GM10248 (cell line): ENCODE measurements around the gene CUX1.

ENCODE experiments used
- CTCF ChIA-PET: fragments of 300-600 bp; sonication (Branson Sonifier 250); formaldehyde crosslinking; extraction: SDS; loops from one replicate; lab custom pipeline; 2021; ENCODE audit warnings: antibody characterized with exemption; lab: Yijun Ruan, JAX
- POLR2A ChIA-PET: fragments of 350-650 bp; sonication (Branson Sonifier 250); formaldehyde crosslinking; extraction: SDS; loops from one replicate; lab custom pipeline; 2020; ENCODE audit warnings: antibody characterized with exemption; lab: Yijun Ruan, JAX
- DNase-seq: peaks from one replicate; pipeline ENCODE4 v3.0.0; 2012; ENCODE audit errors: extremely low spot score
- TF ChIP-seq, protein P1 (sequence below): IDR thresholded peaks from 2 replicates; pipeline ENCODE4 v1.5.1; 2012; ENCODE audit warnings: mild to moderate bottlenecking, low read depth; ENCODE audit errors: extremely low read depth, missing control alignments, control extremely low read depth

The CUX1 gene

DNA sequence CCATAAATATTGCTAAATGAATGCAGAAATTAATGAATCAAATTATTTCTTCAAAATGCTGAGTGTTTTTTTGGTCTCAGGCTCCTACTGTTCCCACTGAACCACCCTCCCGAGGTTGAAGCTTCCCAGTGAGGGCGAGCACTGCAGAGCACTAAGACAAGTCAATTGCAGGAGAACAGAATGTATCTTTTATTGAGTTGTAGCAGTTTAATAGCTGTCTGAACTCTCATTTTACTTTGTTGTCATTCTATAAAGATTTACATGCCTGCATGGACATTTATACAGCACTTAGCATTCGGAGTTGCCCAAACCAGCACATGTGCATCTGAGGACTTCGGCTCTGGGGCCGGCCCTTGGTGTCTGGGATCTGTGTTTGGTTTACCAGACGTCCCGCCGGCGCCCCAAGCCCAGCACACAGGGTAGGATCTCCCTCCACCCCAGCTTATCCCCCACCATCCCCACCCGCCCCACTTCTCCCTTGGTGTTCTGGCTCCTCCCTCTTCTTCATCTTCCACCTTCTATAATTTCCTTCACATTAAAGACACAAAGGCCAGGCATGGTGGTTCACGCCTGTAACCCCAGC is 258.2 kb downstream of the CUX1 start:
- DNase-seq = no peak
- ChIA-PET CTCF (interaction anchor here (0.9 kb wide), 1 partner anchor 105 kb away, joined by 3 read pairs; no protein-coding TSS in a partner anchor), POLR2A (no interaction called here)
- TF ChIP-seq, protein P1, sequence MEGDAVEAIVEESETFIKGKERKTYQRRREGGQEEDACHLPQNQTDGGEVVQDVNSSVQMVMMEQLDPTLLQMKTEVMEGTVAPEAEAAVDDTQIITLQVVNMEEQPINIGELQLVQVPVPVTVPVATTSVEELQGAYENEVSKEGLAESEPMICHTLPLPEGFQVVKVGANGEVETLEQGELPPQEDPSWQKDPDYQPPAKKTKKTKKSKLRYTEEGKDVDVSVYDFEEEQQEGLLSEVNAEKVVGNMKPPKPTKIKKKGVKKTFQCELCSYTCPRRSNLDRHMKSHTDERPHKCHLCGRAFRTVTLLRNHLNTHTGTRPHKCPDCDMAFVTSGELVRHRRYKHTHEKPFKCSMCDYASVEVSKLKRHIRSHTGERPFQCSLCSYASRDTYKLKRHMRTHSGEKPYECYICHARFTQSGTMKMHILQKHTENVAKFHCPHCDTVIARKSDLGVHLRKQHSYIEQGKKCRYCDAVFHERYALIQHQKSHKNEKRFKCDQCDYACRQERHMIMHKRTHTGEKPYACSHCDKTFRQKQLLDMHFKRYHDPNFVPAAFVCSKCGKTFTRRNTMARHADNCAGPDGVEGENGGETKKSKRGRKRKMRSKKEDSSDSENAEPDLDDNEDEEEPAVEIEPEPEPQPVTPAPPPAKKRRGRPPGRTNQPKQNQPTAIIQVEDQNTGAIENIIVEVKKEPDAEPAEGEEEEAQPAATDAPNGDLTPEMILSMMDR = no peak

DNA sequence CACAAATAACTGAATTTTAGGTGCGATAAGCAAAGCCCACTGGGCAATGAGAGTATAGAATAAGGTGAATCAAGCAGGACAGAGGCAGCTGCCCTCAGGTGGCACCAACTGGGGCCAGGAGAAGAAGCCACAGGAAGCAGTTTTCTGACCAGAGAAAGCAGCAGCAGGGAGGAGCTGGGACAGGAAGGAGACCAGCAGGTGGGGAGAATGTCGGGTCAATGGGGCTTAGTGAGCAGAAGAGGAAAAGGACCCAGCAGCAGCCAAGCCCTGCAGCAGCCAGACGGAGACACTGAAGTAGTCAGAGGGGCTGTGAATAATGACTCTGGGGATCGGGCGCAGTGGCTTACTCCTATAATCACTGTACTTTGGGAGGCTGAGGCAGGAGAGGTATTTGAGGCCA is 259.7 kb downstream of the CUX1 start:
- POLR2A ChIA-PET = no interaction called here
- no peak for DNase-seq
- CTCF ChIA-PET = no interaction called here
- TF ChIP-seq, protein P1 = no peak

DNA sequence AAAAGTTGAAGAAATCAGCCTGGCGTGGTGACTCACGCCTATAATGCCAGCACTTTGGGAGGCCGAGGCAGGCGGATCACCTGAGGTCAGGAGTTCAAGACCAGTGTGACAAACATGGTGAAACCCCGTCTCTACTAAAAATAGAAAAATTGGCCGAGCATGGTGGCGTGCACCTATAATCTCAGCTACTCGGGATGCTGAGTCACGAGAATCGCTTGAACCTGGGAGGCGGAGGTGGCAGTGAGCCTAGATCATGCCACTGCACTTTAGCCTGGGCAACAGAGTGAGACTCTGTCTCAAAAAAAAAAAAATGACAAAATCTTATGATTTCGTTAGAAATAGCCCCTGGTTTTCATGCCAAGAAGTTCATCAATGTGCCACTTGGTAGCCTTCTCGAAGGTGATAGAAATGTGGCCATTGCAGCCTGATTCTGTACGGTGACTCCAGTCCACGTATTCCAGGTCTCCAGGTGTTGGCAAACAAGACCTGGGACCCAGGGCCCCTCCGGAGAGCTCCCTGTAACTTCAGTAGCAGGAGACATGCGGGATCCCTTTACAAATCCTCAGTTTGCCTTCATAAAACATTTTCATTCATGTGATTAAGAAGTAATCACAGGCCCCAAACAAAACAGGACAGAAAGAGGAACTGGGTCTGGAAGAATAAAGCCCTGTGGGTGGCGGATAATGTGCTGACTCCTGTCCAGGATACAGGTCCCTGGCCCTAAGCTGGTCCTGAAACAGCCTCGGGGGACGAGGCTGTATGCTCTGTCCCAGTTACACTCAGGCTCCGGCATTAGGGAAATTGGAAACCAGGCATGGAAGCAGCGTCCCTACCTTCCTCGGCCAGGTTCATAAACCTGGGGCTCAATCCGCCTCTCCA is 262.0 kb downstream of the CUX1 start:
- no peak for DNase-seq
- ChIA-PET POLR2A (no interaction called here), CTCF (no interaction called here)
- TF ChIP-seq, protein P1 = no peak

DNA sequence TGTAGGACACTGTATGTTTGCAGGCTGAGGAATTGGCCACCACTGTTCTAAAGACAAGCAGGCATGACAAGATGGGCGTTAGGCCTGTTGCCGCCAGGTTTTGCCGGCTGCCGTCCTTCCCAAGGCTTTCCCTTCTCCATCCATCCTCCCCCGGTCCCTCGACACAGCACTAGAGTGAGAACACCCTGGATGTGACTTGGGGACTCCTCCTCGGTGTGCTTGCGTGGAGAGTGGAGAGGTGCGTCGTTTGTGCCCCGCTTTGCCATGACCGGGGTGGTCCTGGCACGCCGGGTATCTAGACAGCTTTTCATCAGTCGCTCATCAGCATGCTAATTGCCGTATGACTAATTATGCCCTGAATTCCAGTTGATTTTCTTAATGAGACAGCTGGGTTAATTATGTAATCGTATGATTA is 262.6 kb downstream of the CUX1 start:
- ChIA-PET POLR2A (no interaction called here), CTCF (no interaction called here)
- no peak for DNase-seq
- TF ChIP-seq, protein P1 = no peak

DNA sequence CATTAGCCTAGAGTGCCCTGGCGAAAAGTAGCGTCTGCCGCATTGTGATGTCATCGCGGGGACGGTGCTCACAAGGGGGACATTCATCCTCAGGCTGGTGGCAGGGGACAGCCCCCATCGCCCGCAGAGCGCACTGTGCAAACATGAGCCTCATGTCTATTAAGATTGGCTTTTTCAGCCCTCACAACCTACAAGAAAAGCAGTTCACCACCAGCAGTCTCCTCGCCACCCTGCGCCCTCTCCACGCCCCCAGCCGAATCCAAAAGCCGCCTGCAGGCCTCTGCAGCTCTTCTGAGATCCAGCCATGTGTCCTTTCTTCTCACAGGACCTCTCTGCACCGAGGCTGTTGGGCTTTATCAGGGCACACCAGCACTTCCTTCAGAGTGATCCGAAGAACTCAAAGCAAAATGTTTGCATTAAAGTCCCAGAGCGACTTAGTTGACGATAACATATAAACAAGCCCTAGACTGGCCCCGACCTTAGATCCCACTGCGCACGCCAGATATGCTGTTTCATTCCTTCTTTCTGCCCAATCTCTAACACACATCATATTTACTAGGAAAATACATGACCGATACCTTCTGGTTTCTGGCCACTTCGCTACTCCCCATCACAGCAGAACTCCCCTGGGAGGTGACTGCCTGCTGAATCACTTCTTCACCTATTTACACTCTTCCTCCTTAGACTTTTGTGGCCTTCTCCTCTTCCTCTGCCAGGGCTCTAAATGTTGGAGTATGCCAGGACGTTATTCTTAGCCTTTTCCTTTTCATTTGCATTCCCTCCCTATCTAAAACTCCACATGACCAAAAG is 263.2 kb downstream of the CUX1 start:
- TF ChIP-seq, protein P1 = no peak
- ChIA-PET CTCF (no interaction called here), POLR2A (no interaction called here)
- DNase-seq = no peak

DNA sequence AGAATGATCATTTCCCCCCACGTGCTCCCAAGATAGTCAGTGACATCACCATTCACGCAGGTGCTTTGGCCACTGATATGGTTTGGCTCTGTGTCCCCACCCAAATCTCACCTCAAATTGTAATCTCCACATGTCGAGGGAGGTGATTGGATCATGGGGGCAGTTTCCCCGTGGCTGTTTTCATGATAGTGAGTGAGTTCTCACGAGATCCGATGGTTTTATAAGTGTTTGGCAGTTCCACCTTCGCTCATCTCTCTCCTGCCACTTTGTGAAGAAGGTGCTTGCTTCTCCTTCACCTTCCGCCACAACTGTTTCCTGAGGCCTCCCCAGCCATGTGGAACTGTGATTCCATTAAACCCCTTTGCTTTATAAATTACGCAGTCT is 263.8 kb downstream of the CUX1 start:
- CTCF ChIA-PET = no interaction called here
- POLR2A ChIA-PET = no interaction called here
- DNase-seq = no peak
- TF ChIP-seq, protein P1 = no peak
